Spinal cord (tissue), 10 donors: ENCODE measurements around the gene GDPD5. TPM values are rescaled to one million over a fixed set of nuclear protein-coding genes. Genes with fewer than 3 reads are reported as not detected.
A peak's percentile ranks its signal among the peaks of the same experiment; 100 is the strongest.

ENCODE experiments used
- DNase-seq, 6 donors: peaks; one replicate each; pipeline versions ENCODE4 v3.0.0 to v3.0.0-alpha.2; 2013 to 2015; ENCODE audit warnings: low spot score in 6 of 6, low read depth in 4 of 6
- H3K27ac ChIP-seq: one replicate; pipeline ENCODE4 v1.5.1; 2013; ENCODE audit warnings: low read depth, low read length, control low read depth
- H3K27me3 ChIP-seq: one replicate; pipeline ENCODE4 v1.6.1; 2013; ENCODE audit warnings: low read length; ENCODE audit not compliant: control insufficient read depth, insufficient read depth
- H3K36me3 ChIP-seq: one replicate; pipeline ENCODE4 v1.6.1; 2013; ENCODE audit warnings: low read length; ENCODE audit not compliant: control insufficient read depth, insufficient read depth
- H3K4me1 ChIP-seq: one replicate; pipeline ENCODE4 v1.6.1; 2013; ENCODE audit warnings: low read length; ENCODE audit not compliant: control insufficient read depth, insufficient read depth
- H3K4me3 ChIP-seq: one replicate; pipeline ENCODE4 v1.5.1; 2013; ENCODE audit warnings: low read depth, low read length, control low read depth
- H3K9me3 ChIP-seq: one replicate; pipeline ENCODE4 v1.6.1; 2013; ENCODE audit warnings: low read length; ENCODE audit not compliant: control insufficient read depth, insufficient read depth
- WGBS: methylation state at CpG from one replicate; pipeline ENCODE4 v1.1.5; 2013; ENCODE audit warnings: missing lambda C conversion rate; ENCODE audit not compliant: insufficient coverage; 5-methylcytosine and 5-hydroxymethylcytosine counted together
- polyA plus RNA-seq, 2 donors: library from polyadenylated mRNA; unstranded; fragments of 120-200 nt; gene quantifications; one replicate each; pipeline ENCODE4 v1.2.1, GENCODE V29; 2013; ENCODE audit not compliant: insufficient read length in 2 of 2
- total RNA-seq, 2 donors: library from RNA; depleted of rRNA in 1 of 2; stranded (reverse); fragments of 120-200 nt in 1 of 2; fragments of >200 nt in 1 of 2; gene quantifications; one replicate each; pipeline versions ENCODE4 v1.2.3 to v1.2.4, GENCODE V29; 2013 to 2014
- donor health status: healthy.

Gene GDPD5
- total and polyA plus RNA-seq, 4 donors: 13.7 to 48.4 (median 32.1) TPM

DNA sequence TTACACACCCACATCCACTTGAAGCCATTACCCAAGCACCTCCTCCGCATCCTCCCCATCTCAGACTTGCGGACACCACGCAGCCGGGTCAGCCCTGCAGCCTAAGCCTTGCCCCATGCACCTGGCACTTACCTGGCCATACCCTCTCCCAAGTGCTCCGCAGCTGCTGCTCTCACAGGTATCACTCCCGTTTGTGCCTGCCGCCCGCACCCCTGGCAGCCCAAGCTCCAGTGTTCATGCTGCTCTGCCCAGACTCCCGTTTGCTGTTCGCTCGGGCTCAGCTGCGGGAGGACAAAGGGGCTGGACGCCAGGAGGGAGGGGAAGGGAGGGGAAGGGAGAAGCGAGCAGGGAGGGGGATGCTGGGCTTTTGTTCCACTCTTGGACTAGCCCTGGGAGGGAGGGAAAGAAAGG is 92.8 kb downstream of the GDPD5 start, which contains the start of gene KLHL35:
TSS of gene KLHL35 (minus strand) at position 293 of the 411 bp plus-strand sequence. CDS start 2,574 bp downstream, outside the sequence.
- no peak within 1 kb of the TSS for H3K27ac ChIP-seq
- H3K27me3 ChIP-seq: peaks cover 36% of the 10 kb centered on the region
- peak in 2 of 6 donors; percentile 84 to 89 for DNase-seq
- H3K4me1 ChIP-seq: peaks cover 39% of the 10 kb centered on the region
- peaks cover 2% of the 10 kb centered on the region for H3K9me3 ChIP-seq
- 6% methylated on average over 14 of the region's 14 CpGs for WGBS
- peak within 1 kb of the TSS; percentile 22 for H3K4me3 ChIP-seq
- peaks cover 29% of the 10 kb centered on the region for H3K36me3 ChIP-seq

DNA sequence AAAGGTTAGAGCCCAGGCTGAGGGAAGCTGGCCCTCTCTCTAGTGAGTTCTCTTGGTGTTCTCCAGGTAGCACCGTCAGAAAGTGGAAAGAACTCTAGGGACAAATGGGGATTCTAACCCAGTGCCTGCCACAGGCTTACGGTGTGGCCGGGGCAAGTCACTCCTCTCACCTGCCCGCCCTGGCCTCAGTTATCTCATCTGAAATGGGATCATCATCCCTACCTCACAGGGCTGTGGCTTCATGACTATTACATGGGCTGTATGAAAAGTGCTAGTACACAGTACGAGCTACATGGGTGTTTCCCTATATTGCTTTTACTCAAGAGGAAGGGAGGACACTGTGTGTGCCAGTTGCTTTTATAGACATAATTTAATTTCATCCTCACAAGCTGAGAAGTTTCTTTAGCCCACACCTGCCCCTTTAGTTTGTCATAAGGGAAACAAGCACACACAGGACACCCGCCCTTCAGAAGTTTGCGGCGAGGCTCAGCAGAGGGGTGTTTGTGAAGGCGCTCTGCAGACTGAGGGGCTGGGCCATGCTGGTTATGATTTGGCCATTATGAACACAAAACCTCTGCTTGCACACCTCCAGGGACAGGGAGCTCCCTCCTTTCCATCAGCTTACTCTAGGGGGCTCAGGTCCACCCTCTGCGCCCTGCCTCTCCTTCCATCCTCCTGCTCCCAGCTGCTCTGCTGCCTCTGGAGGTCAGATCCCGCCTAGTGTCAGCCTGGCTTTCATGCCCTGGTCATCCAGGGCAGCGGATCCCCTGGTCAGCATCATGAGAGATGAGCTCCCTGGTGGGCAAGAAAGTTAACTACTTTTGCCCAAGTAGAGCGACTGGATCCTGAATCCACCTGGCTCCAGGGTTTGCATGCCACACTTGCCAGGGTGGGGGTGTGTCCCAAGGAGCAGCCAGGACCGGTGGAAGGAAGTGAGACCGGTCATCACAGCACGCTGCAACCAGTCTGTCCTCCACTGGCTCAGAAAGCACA is 93.9 kb downstream of the GDPD5 start:
- 45% methylated on average over 9 of the region's 16 CpGs for WGBS
- peaks cover 26% of the 10 kb centered on the region for H3K36me3 ChIP-seq
- H3K27ac ChIP-seq: no peak overlapping the region
- no peak overlapping the region for H3K4me3 ChIP-seq
- peaks cover 36% of the 10 kb centered on the region for H3K27me3 ChIP-seq
- peaks cover 2% of the 10 kb centered on the region for H3K9me3 ChIP-seq
- peaks cover 39% of the 10 kb centered on the region for H3K4me1 ChIP-seq
- peak in 1 of 6 donors; percentile 48 for DNase-seq

DNA sequence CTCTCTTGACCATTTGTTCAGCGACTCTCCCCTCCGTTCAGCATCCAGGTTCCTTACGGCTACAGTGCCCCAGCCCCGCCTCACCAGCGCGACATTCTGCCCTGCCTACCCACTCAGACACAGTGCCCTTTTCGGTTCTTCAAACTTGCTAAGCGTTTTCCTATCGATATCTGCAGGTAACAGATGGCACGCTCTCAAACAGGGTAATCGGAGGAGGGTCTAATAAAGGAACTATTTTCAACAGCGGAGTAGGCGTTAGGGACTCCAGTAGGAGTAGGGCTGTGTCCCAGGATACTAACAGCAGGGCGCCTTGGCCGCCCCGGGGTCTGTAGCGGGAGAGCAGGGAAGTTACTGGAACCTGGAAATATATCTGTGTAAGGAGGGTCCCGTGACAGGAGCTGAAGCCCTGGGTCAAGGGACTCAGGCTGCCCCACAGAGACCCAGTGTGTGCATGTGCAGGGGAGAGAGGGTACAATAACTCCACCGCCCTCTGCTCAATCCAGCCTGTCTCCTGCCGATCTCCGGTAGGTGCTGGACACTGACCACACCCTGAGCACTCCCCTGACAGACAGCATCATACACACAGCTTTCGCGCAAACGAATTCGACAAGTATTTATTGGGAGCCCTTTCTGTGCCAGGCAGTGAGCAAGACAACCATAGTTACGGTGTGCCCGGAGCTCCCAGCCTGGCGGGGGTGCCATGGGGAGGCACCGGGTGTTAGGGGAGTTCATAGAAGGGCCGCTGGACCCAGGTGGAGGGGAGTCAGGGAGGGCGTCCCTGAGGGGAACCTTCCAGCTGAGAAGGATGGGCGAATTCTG is 94.8 kb downstream of the GDPD5 start:
- H3K36me3 ChIP-seq: peaks cover 21% of the 10 kb centered on the region
- peak overlapping the region; percentile 31 for H3K4me3 ChIP-seq
- H3K27me3 ChIP-seq: peaks cover 36% of the 10 kb centered on the region
- H3K4me1 ChIP-seq: peaks cover 39% of the 10 kb centered on the region
- WGBS: 18% methylated on average over 27 of the region's 32 CpGs
- peak in 2 of 6 donors; percentile 69 to 79 for DNase-seq
- H3K9me3 ChIP-seq: peaks cover 2% of the 10 kb centered on the region
- H3K27ac ChIP-seq: no peak overlapping the region

- Histone ChIP-seq H3K36me3 (peaks cover 18% of the 10 kb centered on the region), H3K27me3 (peaks cover 36% of the 10 kb centered on the region), H3K9me3 (peaks cover 2% of the 10 kb centered on the region), H3K4me1 (peaks cover 39% of the 10 kb centered on the region), H3K4me3 (peak overlapping the region; percentile 31), H3K27ac (no peak overlapping the region)
- DNase-seq: peak in 4 of 6 donors; percentile 32 to 92 (median 70)
- WGBS: under 1% methylated on average over 134 of the region's 134 CpGs
Observed at GRCh38 chr11:75429902-75430713, 95.6 kb downstream of the GDPD5 start.

DNA sequence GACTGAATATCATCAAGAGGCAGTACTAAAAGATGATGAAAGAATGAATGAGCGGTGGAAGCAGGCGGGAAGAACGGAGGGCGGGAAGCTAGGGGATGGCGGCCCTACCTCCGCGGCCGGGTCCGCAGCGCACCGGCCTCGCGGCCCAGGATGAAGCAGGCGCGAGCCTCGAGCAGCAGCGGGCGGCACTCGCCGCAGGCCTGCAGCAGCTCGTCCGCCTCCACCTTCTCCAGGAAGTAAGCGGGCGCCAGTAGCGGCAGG is 96.2 kb downstream of the GDPD5 start:
- no peak for DNase-seq
- H3K4me3 ChIP-seq: peak overlapping the region; percentile 13
- WGBS: 15% methylated on average over 25 of the region's 25 CpGs
- no peak overlapping the region for H3K27ac ChIP-seq
- H3K9me3 ChIP-seq: peaks cover 2% of the 10 kb centered on the region
- H3K27me3 ChIP-seq: peaks cover 36% of the 10 kb centered on the region
- peaks cover 39% of the 10 kb centered on the region for H3K4me1 ChIP-seq
- H3K36me3 ChIP-seq: peaks cover 14% of the 10 kb centered on the region

- H3K27ac ChIP-seq: no peak overlapping the region
- peaks cover 38% of the 10 kb centered on the region for H3K4me1 ChIP-seq
- 68% methylated on average over 12 of the region's 16 CpGs for WGBS
- peak overlapping the region; percentile 13 for H3K4me3 ChIP-seq
- H3K9me3 ChIP-seq: peaks cover 2% of the 10 kb centered on the region
- peaks cover 16% of the 10 kb centered on the region for H3K36me3 ChIP-seq
- H3K27me3 ChIP-seq: peaks cover 36% of the 10 kb centered on the region
- no peak for DNase-seq
Observed at GRCh38 chr11:75428989-75429640, 96.6 kb downstream of the GDPD5 start.

GRCh38 chr11:75428281-75428724 is 97.4 kb downstream of the GDPD5 start:
- DNase-seq: peak; percentile 74 to 95 (median 80)
- peak overlapping the region; percentile 40 for H3K4me3 ChIP-seq
- peaks cover 21% of the 10 kb centered on the region for H3K36me3 ChIP-seq
- H3K9me3 ChIP-seq: peaks cover 2% of the 10 kb centered on the region
- peaks cover 32% of the 10 kb centered on the region for H3K4me1 ChIP-seq
- peaks cover 36% of the 10 kb centered on the region for H3K27me3 ChIP-seq
- H3K27ac ChIP-seq: no peak overlapping the region
- WGBS: 19% methylated on average over 28 of the region's 32 CpGs

DNA sequence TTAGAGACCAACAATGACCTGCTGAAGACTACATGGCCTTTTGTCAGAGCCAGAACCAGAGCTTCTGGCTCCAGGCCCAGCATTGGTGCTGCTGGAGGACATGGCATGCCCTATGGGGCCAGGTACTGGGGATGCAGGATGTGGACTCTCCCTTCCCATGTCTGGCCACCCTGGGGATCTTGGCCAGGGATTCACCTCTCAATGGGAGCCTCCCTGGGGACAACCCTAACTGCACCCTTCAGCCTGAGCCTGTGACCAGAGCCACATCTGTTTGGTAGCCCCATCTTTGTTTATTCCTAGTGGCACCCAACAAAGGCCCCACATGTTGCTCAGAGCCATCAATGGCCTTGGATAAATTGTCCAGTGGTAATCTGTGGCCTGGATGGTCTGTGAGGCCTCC is 98.6 kb downstream of the GDPD5 start:
- DNase-seq: no peak
- H3K27ac ChIP-seq: no peak overlapping the region
- H3K27me3 ChIP-seq: peaks cover 28% of the 10 kb centered on the region

More for the DNA sequence above, 98.6 kb downstream of the GDPD5 start:
- H3K4me1 ChIP-seq: peaks cover 21% of the 10 kb centered on the region
- peaks cover 2% of the 10 kb centered on the region for H3K9me3 ChIP-seq
- no peak overlapping the region for H3K4me3 ChIP-seq
- H3K36me3 ChIP-seq: peaks cover 30% of the 10 kb centered on the region
